NCI-H146 treated with DMSO at 0.1 percent for 48 hours (cell line): ENCODE measurements around the gene PCBD1.

ENCODE experiments used
- DNase-seq: peaks from one replicate; lab custom pipeline; 2025; ENCODE audit not compliant: unreplicated experiment; lab: John Stamatoyannopoulos, UW

Gene PCBD1

GRCh38 chr10:70917635-70918034 lies 29.3 kb upstream of the PCBD1 start:
- DNase-seq: no peak

GRCh38 chr10:70917226-70917625 lies 28.9 kb upstream of the PCBD1 start:
- peak; percentile 10 for DNase-seq

- DNase-seq: no peak
Observed at GRCh38 chr10:70916241-70916640, 27.9 kb upstream of the PCBD1 start.

GRCh38 chr10:70915806-70916205 lies 27.4 kb upstream of the PCBD1 start:
- DNase-seq: no peak

DNA sequence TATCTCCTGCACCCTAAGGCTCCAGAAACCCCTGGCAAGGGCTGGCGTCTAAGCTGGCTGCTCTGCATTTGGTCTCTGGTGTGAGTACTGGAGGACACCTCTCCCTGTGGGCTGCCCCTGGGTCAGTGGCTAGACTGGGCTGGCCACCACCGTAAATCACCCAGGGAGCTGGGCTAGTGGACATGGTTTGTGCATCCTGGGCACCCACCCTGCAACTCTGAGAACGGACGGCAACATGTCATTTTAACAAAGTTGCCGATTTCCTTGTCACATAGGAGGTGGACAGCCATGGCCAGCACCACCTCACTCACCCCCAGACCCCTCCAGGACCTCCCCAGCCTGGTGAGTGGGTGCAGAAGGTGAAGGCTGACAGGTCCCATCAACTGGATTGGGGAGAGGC lies 26.8 kb upstream of the PCBD1 start:
- DNase-seq: no peak

- DNase-seq: no peak
Observed at GRCh38 chr10:70914316-70914864, 26.0 kb upstream of the PCBD1 start.

DNA sequence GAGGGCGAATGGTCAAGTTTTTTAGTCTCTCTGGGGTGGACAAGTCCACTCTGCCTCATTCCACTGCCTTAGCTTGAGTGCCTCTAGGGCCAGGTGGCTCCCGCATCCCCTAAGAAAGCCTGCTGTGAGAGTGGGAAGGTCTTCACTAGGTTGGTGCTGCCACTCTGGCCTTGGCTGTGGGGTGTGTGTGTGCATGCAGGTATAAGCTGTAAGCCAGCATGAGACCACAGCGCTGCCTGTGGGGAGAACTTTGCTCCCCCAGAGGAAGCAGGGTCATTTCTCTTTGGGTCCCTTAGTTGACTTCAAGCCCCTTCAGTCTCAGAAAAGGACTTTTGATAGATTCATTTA lies 25.5 kb upstream of the PCBD1 start:
- no peak for DNase-seq

DNA sequence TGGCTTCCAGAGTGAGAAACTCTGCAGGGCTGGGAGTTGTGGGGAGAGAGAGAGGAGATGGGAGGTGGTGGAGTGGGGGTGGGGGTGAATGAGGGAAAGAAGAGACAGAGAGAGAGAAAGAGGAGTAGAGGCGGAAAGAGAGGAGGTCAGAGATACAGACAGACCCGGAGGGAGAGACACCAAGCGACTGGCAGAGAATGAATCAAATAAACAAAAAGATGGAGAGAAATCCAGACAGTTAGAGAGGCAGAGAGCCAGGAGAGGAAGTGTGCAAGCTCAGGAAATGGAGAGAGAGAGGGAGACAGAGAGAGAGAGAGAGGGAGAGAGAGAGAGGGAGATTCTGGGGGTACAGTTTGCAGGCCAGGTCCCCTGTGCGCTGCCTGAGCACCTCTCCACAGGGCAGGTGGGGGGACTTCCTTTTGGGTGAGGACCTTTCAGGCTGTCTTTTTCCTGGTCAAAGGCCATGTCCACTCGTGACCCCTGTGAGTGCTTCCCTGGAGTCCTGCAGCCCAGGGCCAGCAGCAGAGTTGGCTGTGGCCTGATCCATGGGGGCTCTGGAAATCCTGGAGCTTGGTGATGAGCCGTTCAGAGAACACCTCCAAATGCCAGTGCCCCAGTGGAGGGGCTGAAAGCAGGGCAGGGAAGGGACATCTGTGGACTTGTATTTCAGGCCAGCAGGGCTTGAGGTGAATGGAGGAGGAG lies 25.0 kb upstream of the PCBD1 start:
- DNase-seq: no peak

DNA sequence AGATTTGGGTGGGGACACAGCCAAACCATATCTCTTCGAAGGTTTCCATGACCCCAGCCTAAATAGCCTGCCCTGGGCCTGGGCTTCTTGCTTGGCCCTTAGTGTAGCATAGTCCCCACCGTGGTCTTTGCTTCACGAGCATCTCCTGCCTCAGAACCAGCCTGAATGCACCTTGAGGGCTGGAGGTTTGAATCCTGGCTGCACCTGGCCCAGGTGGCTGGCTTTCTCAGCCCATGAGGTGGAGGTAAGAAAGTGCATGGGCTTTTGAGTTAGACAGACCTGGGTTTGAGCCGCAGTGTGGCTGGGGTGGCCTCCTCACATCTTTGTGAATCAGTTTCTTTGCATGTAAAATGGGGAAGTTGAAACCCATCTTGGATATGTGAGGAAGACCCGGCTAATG lies 24.2 kb upstream of the PCBD1 start:
- DNase-seq: no peak

GRCh38 chr10:70911386-70911785 lies 23.0 kb upstream of the PCBD1 start:
- DNase-seq: no peak

DNA sequence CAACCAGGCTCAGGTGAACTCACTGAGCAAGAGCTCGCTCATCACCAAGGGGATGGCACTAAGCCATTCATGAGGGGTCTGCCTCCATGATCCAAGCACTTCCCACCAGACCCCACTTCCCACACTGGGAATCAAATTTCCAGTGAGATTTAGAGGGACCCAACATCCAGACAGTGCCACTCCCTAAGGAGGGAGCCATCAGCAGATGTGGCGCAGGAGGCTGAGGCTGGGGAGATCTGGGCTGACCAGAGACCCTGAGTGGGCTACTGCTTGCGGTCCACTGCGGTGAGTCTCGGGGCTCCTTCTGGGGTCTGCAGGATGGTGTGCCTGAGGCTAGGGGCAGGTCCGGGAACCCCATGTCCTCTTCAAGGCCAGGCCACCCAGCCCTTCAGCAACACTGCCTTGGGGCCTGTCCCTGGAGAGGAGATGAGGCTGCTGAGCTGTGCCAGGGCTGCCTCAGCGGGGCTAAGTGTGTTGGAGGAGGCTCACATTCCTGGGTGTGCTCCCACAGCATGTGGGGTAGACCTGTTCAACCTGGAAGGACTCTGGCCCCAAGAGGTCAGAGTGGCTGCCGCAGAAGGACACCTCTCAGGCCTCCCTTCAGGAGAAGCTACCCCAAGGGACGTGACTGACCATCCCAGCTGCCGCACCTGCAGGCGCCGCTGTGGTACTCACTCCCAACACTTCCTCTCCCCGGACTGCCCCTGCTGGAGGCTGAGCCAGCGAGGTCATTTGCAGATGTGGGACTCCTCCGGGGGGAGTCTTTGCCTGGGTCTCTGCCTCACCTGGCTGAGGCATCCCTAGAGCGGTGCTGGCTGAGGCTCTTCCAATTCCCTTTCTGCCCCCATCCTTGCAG lies 22.3 kb upstream of the PCBD1 start:
- DNase-seq: no peak

GRCh38 chr10:70909326-70909935 lies 21.1 kb upstream of the PCBD1 start:
- no peak for DNase-seq

DNA sequence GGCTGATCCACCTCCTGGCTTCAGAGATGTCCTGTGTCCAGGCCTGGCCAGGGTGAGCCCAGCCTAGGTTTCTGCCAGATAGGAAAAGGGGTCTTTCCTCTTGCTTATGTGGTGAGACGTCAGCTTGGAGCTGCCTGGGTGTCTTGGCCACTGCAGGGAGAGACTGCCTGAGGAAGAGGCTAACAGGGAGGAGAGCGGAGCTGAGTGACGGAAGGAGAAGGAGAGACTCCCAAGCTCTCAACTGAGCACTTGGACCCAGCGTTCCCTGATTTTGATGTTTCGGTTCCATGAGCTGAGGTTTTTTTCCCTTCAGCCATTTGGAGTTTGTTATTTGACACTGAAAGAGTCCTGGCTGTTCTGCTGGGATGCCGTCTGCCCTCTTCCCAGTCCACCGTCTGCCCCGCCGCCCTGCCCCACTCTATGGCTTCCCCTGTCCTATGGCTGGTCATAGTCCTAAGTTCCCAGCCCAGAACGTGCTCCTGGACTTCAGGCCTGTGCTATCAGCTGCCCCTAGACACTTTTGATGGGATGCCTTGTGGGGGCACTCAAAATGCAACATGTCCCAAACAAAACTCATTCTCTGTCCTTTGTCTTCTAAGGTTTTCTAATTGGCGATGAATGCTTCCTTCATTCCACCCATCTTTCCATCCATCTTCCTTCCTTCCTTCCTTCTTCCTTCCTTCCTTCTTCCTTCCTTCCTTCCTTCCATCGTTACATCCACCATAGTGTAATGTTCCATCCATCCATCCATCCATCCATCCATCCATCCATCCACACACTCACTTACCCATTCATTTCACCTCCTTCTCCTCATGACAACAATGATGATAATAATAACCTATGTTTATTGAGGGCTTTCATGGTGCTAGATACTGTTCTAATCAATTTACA lies 20.3 kb upstream of the PCBD1 start:
- no peak for DNase-seq

DNA sequence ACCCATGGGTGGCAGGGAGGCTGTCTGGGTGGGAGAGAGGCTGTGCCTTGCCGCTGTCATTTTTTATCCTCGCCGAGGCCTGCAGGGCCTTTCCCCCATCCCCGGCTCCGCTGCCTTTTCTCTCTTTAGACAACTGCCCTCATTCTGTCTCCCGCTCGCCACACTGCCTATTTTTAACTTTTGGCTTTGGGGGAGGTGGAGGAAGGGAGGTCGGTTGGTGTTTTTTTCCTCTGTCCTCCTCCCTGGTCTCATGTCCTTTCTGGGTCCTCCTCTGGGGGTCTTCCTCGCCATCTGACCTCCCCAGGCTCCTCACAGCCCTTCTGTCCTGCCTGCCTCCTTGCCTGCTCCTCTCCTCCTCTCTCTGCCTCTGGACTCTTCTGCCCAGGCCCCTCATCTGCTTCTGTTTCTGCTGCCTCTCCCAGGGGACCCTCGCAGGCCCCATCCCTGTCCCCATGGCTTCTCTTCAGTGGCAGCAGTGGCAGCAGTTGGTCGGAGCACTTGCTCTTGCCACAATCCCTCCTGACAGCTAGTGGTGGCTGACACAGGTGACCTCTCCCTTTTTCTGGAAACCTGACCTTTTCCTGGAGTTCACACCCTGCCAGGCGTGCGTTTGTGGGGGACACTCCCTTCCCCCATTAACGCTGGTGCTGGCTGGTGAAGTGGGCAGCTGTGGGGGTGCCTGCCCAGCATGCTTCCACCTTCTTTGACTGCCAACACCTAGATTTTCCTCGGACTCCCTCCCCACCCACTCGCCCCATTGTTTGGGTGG lies 19.5 kb upstream of the PCBD1 start:
- DNase-seq: no peak

GRCh38 chr10:70906953-70907636 lies 18.7 kb upstream of the PCBD1 start:
- DNase-seq: no peak

GRCh38 chr10:70906031-70906783 lies 17.8 kb upstream of the PCBD1 start:
- no peak for DNase-seq

GRCh38 chr10:70905071-70906021 lies 17.0 kb upstream of the PCBD1 start:
- DNase-seq: no peak
